WTC11 (cell line): ENCODE measurements around the gene CACNA1D. TPM values are rescaled to one million over a fixed set of nuclear protein-coding genes. Genes with fewer than 3 reads are reported as not detected.

Source experiments
- ATAC-seq: fragments of 200-7000 bp; cut with Tn5 transposase; 2 replicates; pipeline ENCODE4 v1.10.0; 2021; ENCODE audit warnings: mild to moderate bottlenecking, moderate library complexity
- CTCF ChIA-PET: fragments of 300-600 bp; sonication (Branson Sonifier 250); formaldehyde crosslinking; loops from one replicate; lab custom pipeline; 2021; ENCODE audit warnings: antibody characterized with exemption; lab: Charles Lee
- POLR2A ChIA-PET: fragments of 350-600 bp; sonication (Branson Sonifier 250); formaldehyde crosslinking; loops from one replicate; lab custom pipeline; 2021; ENCODE audit warnings: antibody characterized with exemption; lab: Charles Lee
- DNase-seq: peaks from one replicate; pipeline ENCODE4 v3.0.0; 2021; ENCODE audit warnings: low spot score
- H3K27ac Mint-ChIP-seq: 2 replicates; pipeline ENCODE4 v1.8.0; 2021; ENCODE audit warnings: mixed read lengths
- H3K27me3 Mint-ChIP-seq: 2 replicates; pipeline ENCODE4 v1.8.0; 2021; ENCODE audit warnings: low read depth, mild to moderate bottlenecking, moderate library complexity, mixed read lengths
- H3K36me3 Mint-ChIP-seq: 2 replicates; pipeline ENCODE4 v1.8.0; 2021; ENCODE audit warnings: mixed read lengths
- H3K4me1 Mint-ChIP-seq: 2 replicates; pipeline ENCODE4 v1.8.0; 2022; ENCODE audit warnings: mixed read lengths
- H3K4me3 Mint-ChIP-seq: 2 replicates; pipeline ENCODE4 v1.8.0; 2021; ENCODE audit warnings: mild to moderate bottlenecking, moderate library complexity, mixed read lengths
- H3K9me3 Mint-ChIP-seq: 2 replicates; pipeline ENCODE4 v1.8.0; 2021; ENCODE audit warnings: mixed read lengths
- FOXJ3 ChIP-seq: sonication (generic); formaldehyde crosslinking; IDR thresholded peaks from 2 replicates; pipeline ENCODE4 v1.9.0; 2021; ENCODE audit warnings: missing genetic modification reagents, mild to moderate bottlenecking, borderline replicate concordance
- FOXP1 ChIP-seq: sonication (generic); formaldehyde crosslinking; IDR thresholded peaks from 2 replicates; pipeline ENCODE4 v1.8.0; 2022; ENCODE audit warnings: missing genetic modification reagents, mild to moderate bottlenecking, moderate library complexity, borderline replicate concordance
- HMGA2 ChIP-seq: fragments of 250-450 bp; sonication (Bioruptor Pico); IDR thresholded peaks from 2 replicates; pipeline ENCODE4 v1.4.0; 2021; ENCODE audit warnings: mild to moderate bottlenecking, moderate library complexity
- HMGXB4 ChIP-seq: sonication (generic); formaldehyde crosslinking; IDR thresholded peaks from 2 replicates; pipeline ENCODE4 v1.8.1; 2023; ENCODE audit warnings: mild to moderate bottlenecking, moderate library complexity, missing genetic modification reagents
- MXD4 ChIP-seq: fragments of 250-450 bp; sonication (Bioruptor Pico); IDR thresholded peaks from 2 replicates; pipeline ENCODE4 v1.8.0; 2021; ENCODE audit warnings: mild to moderate bottlenecking, moderate library complexity, borderline replicate concordance
- NFYB ChIP-seq: sonication (generic); formaldehyde crosslinking; conservative IDR thresholded peaks from 2 replicates; pipeline ENCODE4 v1.8.0; 2022; ENCODE audit warnings: low read depth, missing genetic modification reagents
- NR2C2 ChIP-seq: sonication (generic); formaldehyde crosslinking; IDR thresholded peaks from 2 replicates; pipeline ENCODE4 v1.8.0; 2022; ENCODE audit warnings: mild to moderate bottlenecking, missing genetic modification reagents
- PRDM15 ChIP-seq: sonication (generic); formaldehyde crosslinking; IDR thresholded peaks from 2 replicates; pipeline ENCODE4 v1.8.0; 2022; ENCODE audit warnings: missing genetic modification reagents
- RORB ChIP-seq: fragments of 250-450 bp; sonication (Bioruptor Pico); IDR thresholded peaks from 2 replicates; pipeline ENCODE4 v1.9.0; 2021; ENCODE audit warnings: mild to moderate bottlenecking
- SMAD4 ChIP-seq: sonication (generic); formaldehyde crosslinking; IDR thresholded peaks from 2 replicates; pipeline ENCODE4 v1.8.0; 2022; ENCODE audit warnings: mild to moderate bottlenecking, missing genetic modification reagents
- ZBTB43 ChIP-seq: sonication (generic); formaldehyde crosslinking; IDR thresholded peaks from 2 replicates; pipeline ENCODE4 v1.8.1; 2023; ENCODE audit warnings: mild to moderate bottlenecking, missing genetic modification reagents
- ZNF232 ChIP-seq: sonication (generic); formaldehyde crosslinking; IDR thresholded peaks from 2 replicates; pipeline ENCODE4 v1.8.0; 2022; ENCODE audit warnings: mild to moderate bottlenecking, missing genetic modification reagents
- ZNF423 ChIP-seq: fragments of 250-450 bp; sonication (Bioruptor Pico); IDR thresholded peaks from 2 replicates; pipeline ENCODE4 v2.1.2; 2022; ENCODE audit warnings: mild to moderate bottlenecking, moderate library complexity
- total RNA-seq: library from RNA; stranded (reverse); gene quantifications from 3 replicates; pipeline ENCODE4 v1.2.3, GENCODE V29; 2021
- TF ChIP-seq, protein P1 (sequence below): sonication (generic); formaldehyde crosslinking; IDR thresholded peaks from 2 replicates; pipeline ENCODE4 v1.8.0; 2022; ENCODE audit warnings: mild to moderate bottlenecking, missing genetic modification reagents
- TF ChIP-seq, protein P2 (sequence below): sonication (generic); formaldehyde crosslinking; IDR thresholded peaks from 2 replicates; pipeline ENCODE4 v1.8.1; 2022; ENCODE audit warnings: low read depth, missing genetic modification reagents, borderline replicate concordance
- TF ChIP-seq, protein P3 (sequence below): sonication (generic); formaldehyde crosslinking; IDR thresholded peaks from 2 replicates; pipeline ENCODE4 v1.8.1; 2023; ENCODE audit warnings: mild to moderate bottlenecking, missing genetic modification reagents, moderate library complexity

The CACNA1D gene
- total RNA-seq, 1 experiment from 2014 or later = 2.3 TPM

GRCh38 chr3:53649816-53650215, 155.4 kb downstream of the CACNA1D start:
- no peak overlapping the region for H3K4me3 Mint-ChIP-seq
- no peak for ATAC-seq
- peaks cover 7% of the 10 kb centered on the region for H3K36me3 Mint-ChIP-seq

More at GRCh38 chr3:53649816-53650215, 155.4 kb downstream of the CACNA1D start:
- no peaks in the 10 kb centered on the region for H3K4me1 Mint-ChIP-seq
- ChIA-PET CTCF (no interaction called here), POLR2A (no interaction called here)
- TF ChIP-seq PRDM15 (CRISPR knock-in tag) = no peak
- TF ChIP-seq, protein P1, sequence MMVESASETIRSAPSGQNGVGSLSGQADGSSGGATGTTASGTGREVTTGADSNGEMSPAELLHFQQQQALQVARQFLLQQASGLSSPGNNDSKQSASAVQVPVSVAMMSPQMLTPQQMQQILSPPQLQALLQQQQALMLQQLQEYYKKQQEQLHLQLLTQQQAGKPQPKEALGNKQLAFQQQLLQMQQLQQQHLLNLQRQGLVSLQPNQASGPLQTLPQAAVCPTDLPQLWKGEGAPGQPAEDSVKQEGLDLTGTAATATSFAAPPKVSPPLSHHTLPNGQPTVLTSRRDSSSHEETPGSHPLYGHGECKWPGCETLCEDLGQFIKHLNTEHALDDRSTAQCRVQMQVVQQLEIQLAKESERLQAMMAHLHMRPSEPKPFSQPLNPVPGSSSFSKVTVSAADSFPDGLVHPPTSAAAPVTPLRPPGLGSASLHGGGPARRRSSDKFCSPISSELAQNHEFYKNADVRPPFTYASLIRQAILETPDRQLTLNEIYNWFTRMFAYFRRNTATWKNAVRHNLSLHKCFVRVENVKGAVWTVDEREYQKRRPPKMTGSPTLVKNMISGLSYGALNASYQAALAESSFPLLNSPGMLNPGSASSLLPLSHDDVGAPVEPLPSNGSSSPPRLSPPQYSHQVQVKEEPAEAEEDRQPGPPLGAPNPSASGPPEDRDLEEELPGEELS (CRISPR knock-in tag) = no peak
- no peak for TF ChIP-seq FOXJ3 (CRISPR knock-in tag)
- TF ChIP-seq, protein P2, sequence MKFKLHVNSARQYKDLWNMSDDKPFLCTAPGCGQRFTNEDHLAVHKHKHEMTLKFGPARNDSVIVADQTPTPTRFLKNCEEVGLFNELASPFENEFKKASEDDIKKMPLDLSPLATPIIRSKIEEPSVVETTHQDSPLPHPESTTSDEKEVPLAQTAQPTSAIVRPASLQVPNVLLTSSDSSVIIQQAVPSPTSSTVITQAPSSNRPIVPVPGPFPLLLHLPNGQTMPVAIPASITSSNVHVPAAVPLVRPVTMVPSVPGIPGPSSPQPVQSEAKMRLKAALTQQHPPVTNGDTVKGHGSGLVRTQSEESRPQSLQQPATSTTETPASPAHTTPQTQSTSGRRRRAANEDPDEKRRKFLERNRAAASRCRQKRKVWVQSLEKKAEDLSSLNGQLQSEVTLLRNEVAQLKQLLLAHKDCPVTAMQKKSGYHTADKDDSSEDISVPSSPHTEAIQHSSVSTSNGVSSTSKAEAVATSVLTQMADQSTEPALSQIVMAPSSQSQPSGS = no peak
- TF ChIP-seq ZNF232 (CRISPR knock-in tag) = no peak
- no peak for TF ChIP-seq HMGA2 (CRISPR knock-in tag)
- TF ChIP-seq SMAD4 (CRISPR knock-in tag) = no peak
- TF ChIP-seq NFYB = no peak
- TF ChIP-seq HMGXB4 (CRISPR knock-in tag) = no peak
- no peak for TF ChIP-seq NR2C2
- no peak for TF ChIP-seq RORB
- no peak for TF ChIP-seq ZBTB43 (CRISPR knock-in tag)
- TF ChIP-seq, protein P3, sequence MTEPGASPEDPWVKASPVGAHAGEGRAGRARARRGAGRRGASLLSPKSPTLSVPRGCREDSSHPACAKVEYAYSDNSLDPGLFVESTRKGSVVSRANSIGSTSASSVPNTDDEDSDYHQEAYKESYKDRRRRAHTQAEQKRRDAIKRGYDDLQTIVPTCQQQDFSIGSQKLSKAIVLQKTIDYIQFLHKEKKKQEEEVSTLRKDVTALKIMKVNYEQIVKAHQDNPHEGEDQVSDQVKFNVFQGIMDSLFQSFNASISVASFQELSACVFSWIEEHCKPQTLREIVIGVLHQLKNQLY (CRISPR knock-in tag) = no peak
- TF ChIP-seq ZNF423 (CRISPR knock-in tag) = no peak
- no peak for TF ChIP-seq FOXP1 (CRISPR knock-in tag)
- TF ChIP-seq MXD4 (CRISPR knock-in tag) = no peak
- H3K27me3 Mint-ChIP-seq = no peaks in the 10 kb centered on the region
- H3K9me3 Mint-ChIP-seq = peaks cover 17% of the 10 kb centered on the region
- H3K27ac Mint-ChIP-seq = no peak overlapping the region
- no peak for DNase-seq
